Measurements from ENCODE around the gene ANXA11. TPM values are rescaled to one million over a fixed set of nuclear protein-coding genes. Genes with fewer than 3 reads are reported as not detected.

The ANXA11 gene
- total and polyA plus RNA-seq, 2 experiments from 2014 or later = 42.3 to 70.0 TPM

DNA sequence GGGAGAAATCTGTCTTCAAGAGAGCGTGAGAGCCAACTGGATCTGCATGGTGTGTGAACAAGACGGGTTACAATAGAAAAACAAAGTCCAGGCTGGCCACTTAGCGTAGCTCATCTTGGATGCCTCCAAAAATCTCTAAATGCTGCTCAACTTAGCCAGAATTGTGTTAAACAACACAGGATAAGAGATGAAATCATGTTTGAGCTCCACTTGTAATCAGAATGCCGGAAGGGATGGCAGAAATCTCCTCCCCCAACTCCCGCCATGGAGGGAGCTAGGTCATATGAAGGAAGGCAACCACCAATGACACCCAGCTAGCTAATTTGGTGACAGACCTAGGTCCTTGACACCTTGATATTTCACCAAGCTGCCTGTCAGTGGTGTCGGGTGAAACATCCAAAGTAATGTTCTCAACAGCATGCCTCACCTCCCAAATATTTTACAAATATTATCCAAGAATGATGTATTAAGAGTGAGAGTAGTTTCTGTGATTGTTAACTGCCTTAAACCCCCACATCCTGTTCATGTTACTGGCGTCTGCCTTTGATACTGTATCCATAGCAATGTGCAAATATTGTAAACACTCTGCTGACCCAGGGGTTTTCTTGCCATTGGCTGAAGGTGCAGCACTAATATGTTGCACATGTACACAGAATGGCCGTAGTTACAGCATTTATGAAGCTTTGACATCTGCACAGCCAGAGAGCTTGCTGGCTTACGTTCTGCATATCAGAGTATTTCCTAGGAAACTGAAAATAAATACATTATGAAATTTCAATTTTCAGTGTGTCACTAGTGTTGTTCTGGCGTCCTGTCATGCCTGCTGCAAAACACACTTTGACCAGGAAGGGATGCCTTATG, 101.0 kb downstream of the ANXA11 start:
- Histone ChIP-seq H3K27me3 (ENCODE audit: insufficient read depth) (no peaks in the 10 kb centered on the region), H3K36me3 (ENCODE audit: insufficient read depth) (no peaks in the 10 kb centered on the region; the same call in 1 of the 2 replicates), H2AFZ (peak overlapping the region; percentile 64), H3K9me2 (ENCODE audit: insufficient read depth) (no peaks in the 10 kb centered on the region), H3K4me3 (no peak overlapping the region), H3K4me1 (ENCODE audit: insufficient read depth) (peaks cover 41% of the 10 kb centered on the region), H3F3A (replicated peaks; ENCODE audit: low read depth) (no peaks in the 10 kb centered on the region), H3K4me2 (no peak overlapping the region), H3K79me2 (replicated peaks; ENCODE audit: insufficient read depth) (no peaks in the 10 kb centered on the region), H4K20me1 (replicated peaks; ENCODE audit: insufficient read depth) (no peaks in the 10 kb centered on the region), H3K27ac (ENCODE audit: low read depth) (no peak overlapping the region)
- peaks cover 6% of the 10 kb centered on the region for H3K27me3 Mint-ChIP-seq (ENCODE audit: insufficient read depth, low read depth, poor library complexity)
- H3K4me3 Mint-ChIP-seq = no peak overlapping the region
- TF ChIP-seq ZNF114 (CRISPR knock-in tag; IDR thresholded peaks at IDR 0.05) (no peak), EZH2phosphoT487 (IDR thresholded peaks at IDR 0.05; ENCODE audit: unreplicated experiment) (no peak), NANOG (IDR thresholded peaks at IDR 0.05; ENCODE audit: borderline replicate concordance) (no peak), ZNF331 (CRISPR knock-in tag; IDR thresholded peaks at IDR 0.05; ENCODE audit: low read depth) (no peak), JUNB (IDR thresholded peaks at IDR 0.05; ENCODE audit: unreplicated experiment) (no peak), EZH2 (IDR thresholded peaks at IDR 0.05; ENCODE audit: low read depth, unreplicated experiment) (no peak)
- TF ChIP-seq, protein P1, sequence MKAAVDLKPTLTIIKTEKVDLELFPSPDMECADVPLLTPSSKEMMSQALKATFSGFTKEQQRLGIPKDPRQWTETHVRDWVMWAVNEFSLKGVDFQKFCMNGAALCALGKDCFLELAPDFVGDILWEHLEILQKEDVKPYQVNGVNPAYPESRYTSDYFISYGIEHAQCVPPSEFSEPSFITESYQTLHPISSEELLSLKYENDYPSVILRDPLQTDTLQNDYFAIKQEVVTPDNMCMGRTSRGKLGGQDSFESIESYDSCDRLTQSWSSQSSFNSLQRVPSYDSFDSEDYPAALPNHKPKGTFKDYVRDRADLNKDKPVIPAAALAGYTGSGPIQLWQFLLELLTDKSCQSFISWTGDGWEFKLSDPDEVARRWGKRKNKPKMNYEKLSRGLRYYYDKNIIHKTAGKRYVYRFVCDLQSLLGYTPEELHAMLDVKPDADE (IDR thresholded peaks at IDR 0.05) = no peak
- TF ChIP-seq, protein P2, sequence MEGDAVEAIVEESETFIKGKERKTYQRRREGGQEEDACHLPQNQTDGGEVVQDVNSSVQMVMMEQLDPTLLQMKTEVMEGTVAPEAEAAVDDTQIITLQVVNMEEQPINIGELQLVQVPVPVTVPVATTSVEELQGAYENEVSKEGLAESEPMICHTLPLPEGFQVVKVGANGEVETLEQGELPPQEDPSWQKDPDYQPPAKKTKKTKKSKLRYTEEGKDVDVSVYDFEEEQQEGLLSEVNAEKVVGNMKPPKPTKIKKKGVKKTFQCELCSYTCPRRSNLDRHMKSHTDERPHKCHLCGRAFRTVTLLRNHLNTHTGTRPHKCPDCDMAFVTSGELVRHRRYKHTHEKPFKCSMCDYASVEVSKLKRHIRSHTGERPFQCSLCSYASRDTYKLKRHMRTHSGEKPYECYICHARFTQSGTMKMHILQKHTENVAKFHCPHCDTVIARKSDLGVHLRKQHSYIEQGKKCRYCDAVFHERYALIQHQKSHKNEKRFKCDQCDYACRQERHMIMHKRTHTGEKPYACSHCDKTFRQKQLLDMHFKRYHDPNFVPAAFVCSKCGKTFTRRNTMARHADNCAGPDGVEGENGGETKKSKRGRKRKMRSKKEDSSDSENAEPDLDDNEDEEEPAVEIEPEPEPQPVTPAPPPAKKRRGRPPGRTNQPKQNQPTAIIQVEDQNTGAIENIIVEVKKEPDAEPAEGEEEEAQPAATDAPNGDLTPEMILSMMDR (conservative IDR thresholded peaks at IDR 0.05; ENCODE audit: low read depth in 2 of 2) = no peak
- TF ChIP-seq, protein P3, sequence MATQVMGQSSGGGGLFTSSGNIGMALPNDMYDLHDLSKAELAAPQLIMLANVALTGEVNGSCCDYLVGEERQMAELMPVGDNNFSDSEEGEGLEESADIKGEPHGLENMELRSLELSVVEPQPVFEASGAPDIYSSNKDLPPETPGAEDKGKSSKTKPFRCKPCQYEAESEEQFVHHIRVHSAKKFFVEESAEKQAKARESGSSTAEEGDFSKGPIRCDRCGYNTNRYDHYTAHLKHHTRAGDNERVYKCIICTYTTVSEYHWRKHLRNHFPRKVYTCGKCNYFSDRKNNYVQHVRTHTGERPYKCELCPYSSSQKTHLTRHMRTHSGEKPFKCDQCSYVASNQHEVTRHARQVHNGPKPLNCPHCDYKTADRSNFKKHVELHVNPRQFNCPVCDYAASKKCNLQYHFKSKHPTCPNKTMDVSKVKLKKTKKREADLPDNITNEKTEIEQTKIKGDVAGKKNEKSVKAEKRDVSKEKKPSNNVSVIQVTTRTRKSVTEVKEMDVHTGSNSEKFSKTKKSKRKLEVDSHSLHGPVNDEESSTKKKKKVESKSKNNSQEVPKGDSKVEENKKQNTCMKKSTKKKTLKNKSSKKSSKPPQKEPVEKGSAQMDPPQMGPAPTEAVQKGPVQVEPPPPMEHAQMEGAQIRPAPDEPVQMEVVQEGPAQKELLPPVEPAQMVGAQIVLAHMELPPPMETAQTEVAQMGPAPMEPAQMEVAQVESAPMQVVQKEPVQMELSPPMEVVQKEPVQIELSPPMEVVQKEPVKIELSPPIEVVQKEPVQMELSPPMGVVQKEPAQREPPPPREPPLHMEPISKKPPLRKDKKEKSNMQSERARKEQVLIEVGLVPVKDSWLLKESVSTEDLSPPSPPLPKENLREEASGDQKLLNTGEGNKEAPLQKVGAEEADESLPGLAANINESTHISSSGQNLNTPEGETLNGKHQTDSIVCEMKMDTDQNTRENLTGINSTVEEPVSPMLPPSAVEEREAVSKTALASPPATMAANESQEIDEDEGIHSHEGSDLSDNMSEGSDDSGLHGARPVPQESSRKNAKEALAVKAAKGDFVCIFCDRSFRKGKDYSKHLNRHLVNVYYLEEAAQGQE (IDR thresholded peaks at IDR 0.05; ENCODE audit: unreplicated experiment) = no peak
- DNase-seq (ENCODE audit: low spot score) (no peak), ATAC-seq (no peak)
- H3K27ac Mint-ChIP-seq = no peak overlapping the region
- H3K4me1 Mint-ChIP-seq = peaks cover 36% of the 10 kb centered on the region
- H3K9me3 Mint-ChIP-seq = peaks cover 20% of the 10 kb centered on the region
- H3K36me3 Mint-ChIP-seq (ENCODE audit: low read depth) = peaks cover 18% of the 10 kb centered on the region

Small RNA genes within 50 kb of the gene (small RNA-seq; reads per million reads assigned to genes)
- gene RPS12P2 (ENCODE audit: low replicate concordance) = not detected

Other genes starting within 250 kb of the ANXA11 start
- gene TMEM254, start 126.9 kb downstream of the ANXA11 start, total RNA-seq (2014; rRNA removed; shearing (Covaris generic)) = 21.1 and 21.2 TPM in 2 replicates
- gene TMEM254, start 126.9 kb downstream of the ANXA11 start, polyA plus RNA-seq (2016; fragmentation: Nextera tagmentation; extraction: Ambion mirVana) = 21.1 and 21.5 TPM in 2 replicates
- 0.89 and 1.1 TPM in 2 replicates for gene PLAC9, start 72.8 kb downstream of the ANXA11 start, total RNA-seq (2014; rRNA removed; shearing (Covaris generic))
- 11.0 and 14.4 TPM in 2 replicates for gene PLAC9, start 72.8 kb downstream of the ANXA11 start, polyA plus RNA-seq (2016; fragmentation: Nextera tagmentation; extraction: Ambion mirVana)
- gene MAT1A, start 84.1 kb upstream of the ANXA11 start, total RNA-seq (2014; rRNA removed; shearing (Covaris generic)) = 6.5 and 8.0 TPM in 2 replicates
- gene MAT1A, start 84.1 kb upstream of the ANXA11 start, polyA plus RNA-seq (2016; fragmentation: Nextera tagmentation; extraction: Ambion mirVana) = 0.97 and 1.3 TPM in 2 replicates
- gene DYDC1, start 151.2 kb upstream of the ANXA11 start, total RNA-seq (2014; rRNA removed; shearing (Covaris generic)) = 2.1 TPM in 1 of 2 replicates, not detected in the other
- 1.7 TPM in 1 of 2 replicates, not detected in the other for gene DYDC1, start 151.2 kb upstream of the ANXA11 start, polyA plus RNA-seq (2016; fragmentation: Nextera tagmentation; extraction: Ambion mirVana)
- gene DYDC2, start 151.2 kb upstream of the ANXA11 start, total RNA-seq (2014; rRNA removed; shearing (Covaris generic)) = 1.7 and 8.1 TPM in 2 replicates
- gene DYDC2, start 151.2 kb upstream of the ANXA11 start, polyA plus RNA-seq (2016; fragmentation: Nextera tagmentation; extraction: Ambion mirVana) = 9.0 and 10.3 TPM in 2 replicates
- 31.8 and 40.1 TPM in 2 replicates for gene PRXL2A, start 203.0 kb upstream of the ANXA11 start, total RNA-seq (2014; rRNA removed; shearing (Covaris generic))
- gene PRXL2A, start 203.0 kb upstream of the ANXA11 start, polyA plus RNA-seq (2016; fragmentation: Nextera tagmentation; extraction: Ambion mirVana) = 46.8 and 51.7 TPM in 2 replicates
- 31.8 and 40.7 TPM in 2 replicates for gene TSPAN14, start 248.8 kb upstream of the ANXA11 start, total RNA-seq (2014; rRNA removed; shearing (Covaris generic))
- 17.1 and 17.9 TPM in 2 replicates for gene TSPAN14, start 248.8 kb upstream of the ANXA11 start, polyA plus RNA-seq (2016; fragmentation: Nextera tagmentation; extraction: Ambion mirVana)

All from GM23338 (cell line).